Activated T-helper 2 cell treated with anti-CD3 and anti-CD28 coated beads, Interferon-gamma antibody, Interleukin-2, Interleukin-4, amounts not matched to agents 10 μg/mL and 5 μg/mL and 100 μg/mL, durations not matched to agents 14 hours and 24 hours and 36 hours (primary cell): ENCODE data around the gene ERAL1. TPM values are rescaled to one million over a fixed set of nuclear protein-coding genes. Genes with fewer than 3 reads are reported as not detected.

ENCODE experiments used
- DNase-seq: peaks from one replicate; pipeline ENCODE4 v3.0.0; 2021; ENCODE audit warnings: low spot score
- H3K27ac Mint-ChIP-seq: one replicate; pipeline ENCODE4 v1.8.0; 2021; ENCODE audit warnings: mixed read lengths
- H3K27me3 Mint-ChIP-seq: one replicate; pipeline ENCODE4 v1.8.0; 2021; ENCODE audit warnings: low read depth, mixed read lengths
- H3K36me3 Mint-ChIP-seq: one replicate; pipeline ENCODE4 v1.8.0; 2021; ENCODE audit warnings: low read depth, mixed read lengths
- H3K4me1 Mint-ChIP-seq: one replicate; pipeline ENCODE4 v1.8.0; 2021; ENCODE audit warnings: low read depth, mixed read lengths
- H3K4me3 Mint-ChIP-seq: one replicate; pipeline ENCODE4 v1.8.0; 2021; ENCODE audit warnings: low read depth, mild to moderate bottlenecking, moderate library complexity, mixed read lengths
- H3K9me3 Mint-ChIP-seq: one replicate; pipeline ENCODE4 v1.8.0; 2021; ENCODE audit warnings: mixed read lengths
- intact Hi-C: fragments of 100-400 bp; cut with micrococcal nuclease; formaldehyde crosslinking; loops from one replicate; pipeline ENCODE4 v1.15.1; 2023
- total RNA-seq: library from RNA; stranded (reverse); gene quantifications from 2 replicates; pipeline ENCODE4 v1.2.3, GENCODE V29; 2022

Gene ERAL1
- 54.5 and 60.4 TPM in 2 replicates for total RNA-seq

- H3K4me1 Mint-ChIP-seq = peaks cover 24% of the 10 kb centered on the region
- DNase-seq = peak; percentile 81
- intact Hi-C loops = loop anchor here (1.0 to 2.0 kb wide), 2 partner anchors 17 to 48 kb away; partner anchors contain the start of gene DHRS13
- H3K27me3 Mint-ChIP-seq = no peaks in the 10 kb centered on the region
- peaks cover 33% of the 10 kb centered on the region for H3K36me3 Mint-ChIP-seq
- no peaks in the 10 kb centered on the region for H3K9me3 Mint-ChIP-seq
- peak within 1 kb of the TSS; percentile 89 for H3K27ac Mint-ChIP-seq
- peak within 1 kb of the TSS; percentile 86 for H3K4me3 Mint-ChIP-seq
Observed at GRCh38 chr17:28854457-28855335, at the start of gene ERAL1. TSS of gene ERAL1 (plus strand) at chr17:28855016. CDS start at chr17:28855035, 19 bp downstream.

GRCh38 chr17:28807925-28808634 is 46.7 kb upstream of the ERAL1 start:
- Mint-ChIP-seq H3K27me3 (no peaks in the 10 kb centered on the region), H3K36me3 (peaks cover 24% of the 10 kb centered on the region), H3K4me3 (no peak overlapping the region), H3K27ac (peak overlapping the region; percentile 72), H3K9me3 (no peaks in the 10 kb centered on the region), H3K4me1 (peaks cover 27% of the 10 kb centered on the region)
- DNase-seq = no peak
- intact Hi-C loops = no loop called here

- H3K36me3 Mint-ChIP-seq = peaks cover 17% of the 10 kb centered on the region
- H3K27ac Mint-ChIP-seq = peak overlapping the region; percentile 62
- peaks cover 29% of the 10 kb centered on the region for H3K4me1 Mint-ChIP-seq
- peak overlapping the region; percentile 70 for H3K4me3 Mint-ChIP-seq
- H3K9me3 Mint-ChIP-seq = no peaks in the 10 kb centered on the region
- intact Hi-C loops = loop anchor here (2.0 to 5.0 kb wide), 4 partner anchors 33 to 142 kb away; partner anchors contain the start of genes DHRS13 and PHF12
- DNase-seq = no peak
- H3K27me3 Mint-ChIP-seq = no peaks in the 10 kb centered on the region
Observed at GRCh38 chr17:28810437-28810836, 44.4 kb upstream of the ERAL1 start.

- H3K4me1 Mint-ChIP-seq = peaks cover 32% of the 10 kb centered on the region
- H3K9me3 Mint-ChIP-seq = no peaks in the 10 kb centered on the region
- peaks cover 10% of the 10 kb centered on the region for H3K36me3 Mint-ChIP-seq
- peak overlapping the region; percentile 82 for H3K27ac Mint-ChIP-seq
- no peaks in the 10 kb centered on the region for H3K27me3 Mint-ChIP-seq
- no peak for DNase-seq
- intact Hi-C loops = loop anchor here (2.0 to 5.0 kb wide), 6 partner anchors 31 to 141 kb away; partner anchors contain the start of genes DHRS13, FAM222B, NEK8 and PHF12
- peak overlapping the region; percentile 92 for H3K4me3 Mint-ChIP-seq
Observed at GRCh38 chr17:28811651-28812090, 43.1 kb upstream of the ERAL1 start.

GRCh38 chr17:28812091-28812747 is 42.6 kb upstream of the ERAL1 start:
- peaks cover 10% of the 10 kb centered on the region for H3K36me3 Mint-ChIP-seq
- H3K4me1 Mint-ChIP-seq = peaks cover 33% of the 10 kb centered on the region
- no peaks in the 10 kb centered on the region for H3K27me3 Mint-ChIP-seq
- H3K4me3 Mint-ChIP-seq = peak overlapping the region; percentile 92
- no peaks in the 10 kb centered on the region for H3K9me3 Mint-ChIP-seq
- H3K27ac Mint-ChIP-seq = peak overlapping the region; percentile 91
- DNase-seq = peak; percentile 95
- intact Hi-C loops = loop anchor here (2.0 to 5.0 kb wide), 5 partner anchors 31 to 140 kb away; partner anchors contain the start of genes FAM222B, NEK8 and PHF12

GRCh38 chr17:28812748-28813377 is 42.0 kb upstream of the ERAL1 start:
- peak overlapping the region; percentile 91 for H3K27ac Mint-ChIP-seq
- intact Hi-C loops = loop anchor here (2.0 to 5.0 kb wide), 5 partner anchors 30 to 139 kb away; partner anchors contain the start of genes FAM222B, NEK8 and PHF12
- no peaks in the 10 kb centered on the region for H3K9me3 Mint-ChIP-seq
- peaks cover 6% of the 10 kb centered on the region for H3K36me3 Mint-ChIP-seq
- H3K4me1 Mint-ChIP-seq = peaks cover 29% of the 10 kb centered on the region
- no peak for DNase-seq
- peak overlapping the region; percentile 92 for H3K4me3 Mint-ChIP-seq
- no peaks in the 10 kb centered on the region for H3K27me3 Mint-ChIP-seq

- Mint-ChIP-seq H3K9me3 (no peaks in the 10 kb centered on the region), H3K27me3 (no peaks in the 10 kb centered on the region), H3K4me3 (no peak overlapping the region), H3K4me1 (peaks cover 11% of the 10 kb centered on the region), H3K27ac (peak overlapping the region; percentile 33), H3K36me3 (no peaks in the 10 kb centered on the region)
- DNase-seq = no peak
- intact Hi-C loops = no loop called here
Observed at GRCh38 chr17:28816540-28816939, 38.3 kb upstream of the ERAL1 start.

GRCh38 chr17:28818819-28819221 is 36.0 kb upstream of the ERAL1 start:
- Mint-ChIP-seq H3K36me3 (no peaks in the 10 kb centered on the region), H3K9me3 (no peaks in the 10 kb centered on the region), H3K4me1 (peaks cover 4% of the 10 kb centered on the region), H3K27ac (no peak overlapping the region), H3K27me3 (no peaks in the 10 kb centered on the region), H3K4me3 (no peak overlapping the region)
- no peak for DNase-seq
- intact Hi-C loops = no loop called here

GRCh38 chr17:28819582-28819981 is 35.2 kb upstream of the ERAL1 start:
- no peak overlapping the region for H3K4me3 Mint-ChIP-seq
- intact Hi-C loops = no loop called here

GRCh38 chr17:28827672-28828071 is 27.1 kb upstream of the ERAL1 start:
- no peak overlapping the region for H3K27ac Mint-ChIP-seq
- no peak overlapping the region for H3K4me3 Mint-ChIP-seq
- intact Hi-C loops = no loop called here
- no peaks in the 10 kb centered on the region for H3K27me3 Mint-ChIP-seq
- no peaks in the 10 kb centered on the region for H3K9me3 Mint-ChIP-seq
- peaks cover 3% of the 10 kb centered on the region for H3K4me1 Mint-ChIP-seq
- H3K36me3 Mint-ChIP-seq = peaks cover 13% of the 10 kb centered on the region
- DNase-seq = no peak

More at GRCh38 chr17:28819582-28819981, 35.2 kb upstream of the ERAL1 start:
- Mint-ChIP-seq H3K27me3 (no peaks in the 10 kb centered on the region), H3K27ac (no peak overlapping the region), H3K9me3 (no peaks in the 10 kb centered on the region), H3K4me1 (peaks cover 4% of the 10 kb centered on the region), H3K36me3 (no peaks in the 10 kb centered on the region)
- DNase-seq = no peak

GRCh38 chr17:28828294-28829040 is 26.3 kb upstream of the ERAL1 start:
- H3K9me3 Mint-ChIP-seq = no peaks in the 10 kb centered on the region
- no peaks in the 10 kb centered on the region for H3K27me3 Mint-ChIP-seq
- peaks cover 13% of the 10 kb centered on the region for H3K36me3 Mint-ChIP-seq
- intact Hi-C loops = no loop called here
- no peak overlapping the region for H3K4me3 Mint-ChIP-seq
- no peak overlapping the region for H3K27ac Mint-ChIP-seq
- DNase-seq = no peak
- H3K4me1 Mint-ChIP-seq = peaks cover 3% of the 10 kb centered on the region
